ENCODE measurements around the gene ECSCR.

The ECSCR gene

GRCh38 chr5:139404484-139404840, 58.1 kb downstream of the ECSCR start:
- Histone ChIP-seq H3K36me3 (ENCODE audit: insufficient read depth, low read depth, low read length) (peaks cover 14% of the 10 kb centered on the region), H3K9ac (ENCODE audit: low read depth, low read length) (peak overlapping the region; percentile 88; the same call in 1 of the 2 replicates), H3K4me1 (ENCODE audit: insufficient read depth, low read length) (peaks cover 14% of the 10 kb centered on the region; the same call in 1 of the 2 replicates), H3K27ac (ENCODE audit: low read length) (no peak overlapping the region), H3K27me3 (ENCODE audit: insufficient read depth, low read length) (no peaks in the 10 kb centered on the region), H3K4me3 (ENCODE audit: low read length) (peak overlapping the region; percentile 82), H3K9me3 (ENCODE audit: insufficient read depth, low read depth, low read length) (no peaks in the 10 kb centered on the region)

GRCh38 chr5:139403787-139404483, 58.6 kb downstream of the ECSCR start, which contains the start of gene SPATA24:
TSS of gene SPATA24 (minus strand) at chr5:139404089. CDS start at chr5:139404060, 29 bp downstream.
- Histone ChIP-seq H3K4me3 (ENCODE audit: low read length) (peak within 1 kb of the TSS; percentile 82), H3K36me3 (ENCODE audit: insufficient read depth, low read depth, low read length) (peaks cover 16% of the 10 kb centered on the region), H3K27me3 (ENCODE audit: insufficient read depth, low read length) (no peaks in the 10 kb centered on the region), H3K9ac (ENCODE audit: low read depth, low read length) (peak within 1 kb of the TSS; percentile 88; the same call in 1 of the 2 replicates), H3K27ac (ENCODE audit: low read length) (peak within 1 kb of the TSS; percentile 80), H3K4me1 (ENCODE audit: insufficient read depth, low read length) (peaks cover 14% of the 10 kb centered on the region; the same call in 1 of the 2 replicates), H3K9me3 (ENCODE audit: insufficient read depth, low read depth, low read length) (no peaks in the 10 kb centered on the region)

- Histone ChIP-seq H3K36me3 (ENCODE audit: insufficient read depth, low read depth, low read length) (peaks cover 16% of the 10 kb centered on the region), H3K4me3 (ENCODE audit: low read length) (peak overlapping the region; percentile 82), H3K9me3 (ENCODE audit: insufficient read depth, low read depth, low read length) (no peaks in the 10 kb centered on the region), H3K27me3 (ENCODE audit: insufficient read depth, low read length) (no peaks in the 10 kb centered on the region), H3K27ac (ENCODE audit: low read length) (peak overlapping the region; percentile 80), H3K9ac (ENCODE audit: low read depth, low read length) (peak overlapping the region; percentile 88; the same call in 1 of the 2 replicates), H3K4me1 (ENCODE audit: insufficient read depth, low read length) (peaks cover 14% of the 10 kb centered on the region; the same call in 1 of the 2 replicates)
These were observed 59.1 kb downstream of the ECSCR start for GRCh38 chr5:139403418-139403786.

GRCh38 chr5:139402561-139403158, 59.9 kb downstream of the ECSCR start:
- no peaks in the 10 kb centered on the region for H3K9me3 ChIP-seq (ENCODE audit: insufficient read depth, low read depth, low read length)
- H3K36me3 ChIP-seq (ENCODE audit: insufficient read depth, low read depth, low read length): peaks cover 16% of the 10 kb centered on the region
- H3K27me3 ChIP-seq (ENCODE audit: insufficient read depth, low read length): no peaks in the 10 kb centered on the region
- H3K4me1 ChIP-seq (ENCODE audit: insufficient read depth, low read length): peaks cover 14% of the 10 kb centered on the region; the same call in 1 of the 2 replicates
- H3K9ac ChIP-seq (ENCODE audit: low read depth, low read length): no peak overlapping the region
- H3K27ac ChIP-seq (ENCODE audit: low read length): no peak overlapping the region
- no peak overlapping the region for H3K4me3 ChIP-seq (ENCODE audit: low read length)

GRCh38 chr5:139401546-139401945, 61.0 kb downstream of the ECSCR start:
- Histone ChIP-seq H3K27me3 (ENCODE audit: insufficient read depth, low read length) (no peaks in the 10 kb centered on the region), H3K9ac (ENCODE audit: low read depth, low read length) (no peak overlapping the region), H3K36me3 (ENCODE audit: insufficient read depth, low read depth, low read length) (peaks cover 16% of the 10 kb centered on the region), H3K4me1 (ENCODE audit: insufficient read depth, low read length) (peaks cover 14% of the 10 kb centered on the region; the same call in 1 of the 2 replicates), H3K9me3 (ENCODE audit: insufficient read depth, low read depth, low read length) (no peaks in the 10 kb centered on the region), H3K4me3 (ENCODE audit: low read length) (no peak overlapping the region), H3K27ac (ENCODE audit: low read length) (no peak overlapping the region)

- no peaks in the 10 kb centered on the region for H3K9me3 ChIP-seq (ENCODE audit: insufficient read depth, low read depth, low read length)
- H3K9ac ChIP-seq (ENCODE audit: low read depth, low read length): no peak overlapping the region
- peaks cover 17% of the 10 kb centered on the region for H3K27me3 ChIP-seq (ENCODE audit: insufficient read depth, low read length)
- H3K4me1 ChIP-seq (ENCODE audit: insufficient read depth, low read length): peaks cover 19% of the 10 kb centered on the region; the same call in 1 of the 2 replicates
- H3K36me3 ChIP-seq (ENCODE audit: insufficient read depth, low read depth, low read length): peaks cover 16% of the 10 kb centered on the region
- H3K27ac ChIP-seq (ENCODE audit: low read length): no peak overlapping the region
- H3K4me3 ChIP-seq (ENCODE audit: low read length): no peak overlapping the region
These were observed 62.9 kb downstream of the ECSCR start for GRCh38 chr5:139399501-139400121.
